SU-DHL-6 (cell line): ENCODE measurements around the gene ZNF653.

Source experiments
- H2AFZ ChIP-seq: fragments of 200-600 bp; sonication (generic); 2 replicates; pipeline ENCODE4 v1.6.1; 2014; ENCODE audit warnings: low read depth, mild to moderate bottlenecking, moderate library complexity, mixed read lengths, antibody characterized with exemption, low read length; ENCODE audit not compliant: severe bottlenecking
- H3F3A ChIP-seq: fragments of 200-600 bp; shearing (Covaris generic); 2 replicates; pipeline ENCODE4 v1.6.0; 2016; ENCODE audit warnings: antibody characterized with exemption, mild to moderate bottlenecking; ENCODE audit not compliant: insufficient read depth
- H3K27ac ChIP-seq: fragments of 200-600 bp; sonication (generic); 2 replicates; pipeline ENCODE4 v1.5.1; 2016; ENCODE audit warnings: low read depth, mild to moderate bottlenecking, low read length, moderate library complexity, mixed read lengths
- H3K27me3 ChIP-seq: fragments of 200-600 bp; sonication (generic), shearing (Covaris generic); 2 replicates; pipeline ENCODE4 v1.6.0; 2014; ENCODE audit warnings: mild to moderate bottlenecking, low read length
- H3K36me3 ChIP-seq: fragments of 200-600 bp; sonication (generic); 2 replicates; pipeline ENCODE4 v1.6.1; 2014; ENCODE audit warnings: mild to moderate bottlenecking, low read length, mixed read lengths
- H3K4me2 ChIP-seq: fragments of 300-600, 200-600 bp; shearing (Covaris generic), sonication (generic); 2 replicates; pipeline ENCODE4 v1.6.0; 2014; ENCODE audit warnings: low read length, low read depth, mild to moderate bottlenecking; ENCODE audit not compliant: poor library complexity, severe bottlenecking
- H3K4me3 ChIP-seq: fragments of 200-600 bp; sonication (generic); 2 replicates; pipeline ENCODE4 v1.5.1; 2014; ENCODE audit warnings: antibody characterized with exemption, low read length, mild to moderate bottlenecking, mixed read lengths; ENCODE audit not compliant: insufficient read depth, poor library complexity, severe bottlenecking
- H3K79me2 ChIP-seq: fragments of 200-600 bp; sonication (generic); 2 replicates; pipeline ENCODE4 v1.6.1; 2014; ENCODE audit warnings: mild to moderate bottlenecking, low read length, moderate library complexity; ENCODE audit not compliant: insufficient read depth
- H3K9ac ChIP-seq: fragments of 200-600 bp; sonication (generic); 2 replicates; pipeline ENCODE4 v1.7.0; 2014; ENCODE audit warnings: mild to moderate bottlenecking, low read length
- H3K9me2 ChIP-seq: fragments of 200-600 bp; sonication (generic); replicated peaks from 2 replicates; pipeline ENCODE4 v1.6.1; 2014; ENCODE audit warnings: low read length; ENCODE audit not compliant: insufficient read depth
- H3K9me3 ChIP-seq: fragments of 200-600 bp; sonication (generic); 2 replicates; pipeline ENCODE4 v1.6.1; 2014; ENCODE audit warnings: low read length, mixed read lengths; ENCODE audit not compliant: insufficient read depth
- H4K20me1 ChIP-seq: fragments of 200-600 bp; sonication (generic); 2 replicates; pipeline ENCODE4 v1.6.1; 2014; ENCODE audit warnings: low read depth, mild to moderate bottlenecking, antibody characterized with exemption, low read length, moderate library complexity, mixed read lengths
- EZH2phosphoT487 ChIP-seq: fragments of 200-600 bp; sonication (generic), shearing (Covaris generic); conservative IDR thresholded peaks from 2 replicates; pipeline ENCODE4 v1.6.1; 2018; ENCODE audit warnings: mild to moderate bottlenecking, antibody characterized with exemption, low read length, moderate library complexity, mixed read lengths
- TF ChIP-seq, protein P1 (sequence below): fragments of 200-600 bp; sonication (generic); IDR thresholded peaks from one replicate; pipeline ENCODE4 v1.5.1; 2017; ENCODE audit warnings: antibody characterized with exemption, mild to moderate bottlenecking, low read length, moderate library complexity; ENCODE audit not compliant: insufficient read depth, poor library complexity, severe bottlenecking

ZNF653 gene

GRCh38 chr19:11451327-11451870 is 54.2 kb downstream of the ZNF653 start:
- H3K9ac ChIP-seq: no peak overlapping the region
- H3K27me3 ChIP-seq: no peaks in the 10 kb centered on the region
- no peaks in the 10 kb centered on the region for H3K9me3 ChIP-seq
- no peaks in the 10 kb centered on the region for H3K79me2 ChIP-seq
- no peak overlapping the region for H3K27ac ChIP-seq
- H3F3A ChIP-seq: 0 out of 2 replicates have a peak, but pooled peaks cover 8% of the 10 kb centered on the region
- no peak overlapping the region for H3K4me3 ChIP-seq
- no peaks in the 10 kb centered on the region for H3K36me3 ChIP-seq
- H4K20me1 ChIP-seq: no peaks in the 10 kb centered on the region
- no peaks in the 10 kb centered on the region for H3K9me2 ChIP-seq
- H2AFZ ChIP-seq: no peak overlapping the region
- TF ChIP-seq, protein P1, sequence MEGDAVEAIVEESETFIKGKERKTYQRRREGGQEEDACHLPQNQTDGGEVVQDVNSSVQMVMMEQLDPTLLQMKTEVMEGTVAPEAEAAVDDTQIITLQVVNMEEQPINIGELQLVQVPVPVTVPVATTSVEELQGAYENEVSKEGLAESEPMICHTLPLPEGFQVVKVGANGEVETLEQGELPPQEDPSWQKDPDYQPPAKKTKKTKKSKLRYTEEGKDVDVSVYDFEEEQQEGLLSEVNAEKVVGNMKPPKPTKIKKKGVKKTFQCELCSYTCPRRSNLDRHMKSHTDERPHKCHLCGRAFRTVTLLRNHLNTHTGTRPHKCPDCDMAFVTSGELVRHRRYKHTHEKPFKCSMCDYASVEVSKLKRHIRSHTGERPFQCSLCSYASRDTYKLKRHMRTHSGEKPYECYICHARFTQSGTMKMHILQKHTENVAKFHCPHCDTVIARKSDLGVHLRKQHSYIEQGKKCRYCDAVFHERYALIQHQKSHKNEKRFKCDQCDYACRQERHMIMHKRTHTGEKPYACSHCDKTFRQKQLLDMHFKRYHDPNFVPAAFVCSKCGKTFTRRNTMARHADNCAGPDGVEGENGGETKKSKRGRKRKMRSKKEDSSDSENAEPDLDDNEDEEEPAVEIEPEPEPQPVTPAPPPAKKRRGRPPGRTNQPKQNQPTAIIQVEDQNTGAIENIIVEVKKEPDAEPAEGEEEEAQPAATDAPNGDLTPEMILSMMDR: no peak
- no peak for TF ChIP-seq EZH2phosphoT487
- H3K4me2 ChIP-seq: no peak overlapping the region

DNA sequence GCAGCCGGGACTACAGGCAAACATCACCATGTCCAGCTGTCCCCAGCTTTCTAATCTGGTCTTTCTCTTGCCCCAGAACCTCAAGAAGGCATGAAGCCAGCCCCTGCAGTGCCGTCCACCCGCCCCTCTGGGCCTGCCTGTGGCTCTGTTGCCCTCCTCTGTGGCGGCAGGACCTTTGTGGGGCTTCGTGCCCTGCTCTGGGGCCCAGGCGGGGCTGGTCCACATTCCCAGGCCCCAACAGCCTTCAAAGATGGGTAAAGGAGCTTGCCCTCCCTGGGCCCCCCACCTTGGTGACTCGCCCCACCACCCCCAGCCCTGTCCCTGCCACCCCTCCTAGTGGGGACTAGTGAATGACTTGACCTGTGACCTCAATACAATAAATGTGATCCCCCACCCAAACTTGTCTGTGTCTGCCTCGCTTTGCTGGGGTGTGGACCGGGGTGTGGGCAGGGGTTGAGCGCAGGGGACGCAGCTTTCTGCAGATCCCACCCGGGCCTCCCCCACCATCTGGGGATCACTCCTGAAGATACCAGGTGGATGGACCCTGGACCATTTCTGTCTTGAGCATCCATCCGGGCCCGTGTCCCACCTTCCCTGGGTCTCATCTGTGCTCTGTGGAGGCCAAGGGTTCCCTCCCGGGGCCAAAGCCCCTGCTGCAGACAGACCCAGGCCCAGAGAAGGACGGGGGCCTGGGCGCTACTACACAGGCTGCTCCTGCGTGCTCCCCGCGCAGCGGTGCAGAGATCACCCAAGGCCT is 54.9 kb downstream of the ZNF653 start:
- Histone ChIP-seq H3K36me3 (no peaks in the 10 kb centered on the region), H3K27me3 (no peaks in the 10 kb centered on the region), H3K4me3 (no peak overlapping the region), H3K27ac (no peak overlapping the region), H3K79me2 (no peaks in the 10 kb centered on the region), H3K9ac (no peak overlapping the region), H4K20me1 (no peaks in the 10 kb centered on the region), H3K9me3 (no peaks in the 10 kb centered on the region), H3F3A (0 out of 2 replicates have a peak, but pooled peaks cover 8% of the 10 kb centered on the region), H2AFZ (no peak overlapping the region), H3K4me2 (no peak overlapping the region), H3K9me2 (no peaks in the 10 kb centered on the region)
- TF ChIP-seq, protein P1: no peak
- TF ChIP-seq EZH2phosphoT487: no peak

DNA sequence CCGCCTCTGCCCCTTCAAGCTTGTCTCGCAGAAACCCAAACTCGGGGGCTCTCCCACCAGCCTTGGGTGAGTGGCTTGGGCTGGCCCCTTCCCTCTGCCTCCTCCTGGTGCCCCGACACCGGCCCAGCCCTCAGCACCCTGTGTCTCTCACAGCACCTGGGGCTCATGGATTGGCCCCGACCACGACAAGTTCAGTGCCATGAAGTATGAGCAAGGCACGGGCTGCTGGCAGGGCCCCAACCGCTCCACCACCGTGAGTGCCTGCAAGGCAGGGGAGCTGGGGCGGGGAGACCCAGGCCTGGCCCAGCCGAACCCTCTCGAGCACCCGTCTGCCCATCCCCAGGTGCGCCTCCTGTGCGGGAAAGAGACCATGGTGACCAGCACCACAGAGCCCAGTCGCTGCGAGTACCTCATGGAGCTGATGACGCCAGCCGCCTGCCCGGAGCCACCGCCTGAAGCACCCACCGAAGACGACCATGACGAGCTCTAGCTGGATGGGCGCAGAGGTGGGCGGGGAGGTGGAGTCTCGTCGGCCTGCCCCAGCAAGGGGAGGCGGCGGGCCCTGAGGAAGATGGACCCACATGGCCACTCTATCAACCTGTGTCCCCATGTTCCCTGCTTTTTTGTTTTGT is 56.6 kb downstream of the ZNF653 start:
- no peaks in the 10 kb centered on the region for H3K9me3 ChIP-seq
- H3K27ac ChIP-seq: no peak overlapping the region
- no peaks in the 10 kb centered on the region for H3K9me2 ChIP-seq
- no peak for TF ChIP-seq EZH2phosphoT487
- TF ChIP-seq, protein P1: no peak
- 0 out of 2 replicates have a peak, but pooled peaks cover 8% of the 10 kb centered on the region for H3F3A ChIP-seq
- H3K79me2 ChIP-seq: no peaks in the 10 kb centered on the region
- H3K36me3 ChIP-seq: no peaks in the 10 kb centered on the region
- no peaks in the 10 kb centered on the region for H3K27me3 ChIP-seq
- no peaks in the 10 kb centered on the region for H4K20me1 ChIP-seq
- no peak overlapping the region for H3K4me3 ChIP-seq
- no peak overlapping the region for H2AFZ ChIP-seq
- H3K9ac ChIP-seq: no peak overlapping the region
- no peak overlapping the region for H3K4me2 ChIP-seq
